ENCODE measurements around the gene FUT9. TPM values are rescaled to one million over a fixed set of nuclear protein-coding genes. Genes with fewer than 3 reads are reported as not detected.

FUT9 gene
- polyA plus RNA-seq (ENCODE audit: insufficient read length in 4 of 4), result 1 to 10 TPM; 3.2 to 6.7 (median 4.7) TPM

DNA sequence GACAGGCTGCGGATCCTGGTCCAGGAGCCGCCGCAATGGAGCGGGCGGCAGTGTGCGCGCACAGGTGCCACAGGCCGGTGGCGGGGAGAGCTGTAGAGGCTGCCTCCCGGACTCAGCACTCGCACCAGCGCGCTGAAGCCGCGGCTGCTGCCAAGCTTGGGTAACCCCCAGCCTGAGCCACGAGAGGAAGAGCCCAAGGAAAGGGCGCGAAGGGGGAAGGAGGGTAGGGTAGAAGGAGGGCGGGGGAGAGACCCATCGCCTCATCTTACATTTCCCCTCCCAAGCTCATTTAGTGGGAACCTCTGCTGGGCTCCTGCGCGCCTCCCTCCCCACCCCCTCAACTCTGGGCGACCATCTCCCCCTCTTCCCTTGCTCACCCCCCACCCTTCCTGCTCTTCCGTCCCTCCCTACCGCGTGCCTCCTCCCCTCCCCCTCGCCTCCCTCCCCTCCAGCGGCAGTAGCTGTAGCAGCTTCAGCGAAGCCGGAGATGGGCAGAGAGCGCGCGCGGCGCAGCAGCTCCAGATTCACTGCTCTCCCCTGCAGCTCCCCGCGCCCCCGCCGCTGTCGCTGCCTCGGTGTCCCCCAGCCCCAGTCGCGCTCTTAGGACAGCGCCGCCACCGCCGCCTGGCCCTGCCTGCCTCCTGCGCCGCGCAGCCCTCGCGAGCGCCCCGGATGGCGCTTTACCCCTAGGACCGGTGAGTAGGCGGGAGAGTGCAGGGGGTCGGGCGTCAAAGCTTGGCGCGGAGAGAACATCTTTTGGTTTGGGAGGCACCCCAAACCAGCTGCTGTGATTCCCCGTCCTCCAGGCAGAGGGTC is at the start of gene FUT9:
FUT9 (plus strand) TSS at position 457 of the 816 bp plus-strand sequence. CDS start 187,182 bp downstream, outside the sequence.
- DNase-seq (ENCODE audit: low read depth in 4 of 4, low spot score in 3 of 4), result peak; percentile 32 to 45 (median 38)

DNA sequence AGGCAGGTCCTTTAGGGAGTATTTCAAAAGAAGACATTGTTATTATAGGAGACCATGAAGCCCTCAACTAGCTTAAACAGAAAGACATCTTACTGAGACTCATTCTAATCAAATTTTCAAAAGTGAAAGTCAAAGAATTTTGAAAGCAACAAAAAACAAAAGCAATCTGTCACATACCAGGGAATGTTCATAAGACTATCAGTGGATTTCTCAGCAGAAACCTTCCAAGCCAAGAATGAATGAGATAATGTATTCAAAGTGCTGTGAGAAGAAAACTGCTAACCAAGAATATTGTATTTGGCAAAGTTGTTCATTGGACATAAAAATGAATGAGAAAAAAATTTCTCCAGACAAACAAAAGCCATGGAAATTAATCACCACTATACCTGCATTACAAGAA is 48.2 kb upstream of the FUT9 start:
- no peak for DNase-seq (ENCODE audit: low read depth in 4 of 4, low spot score in 3 of 4)

DNA sequence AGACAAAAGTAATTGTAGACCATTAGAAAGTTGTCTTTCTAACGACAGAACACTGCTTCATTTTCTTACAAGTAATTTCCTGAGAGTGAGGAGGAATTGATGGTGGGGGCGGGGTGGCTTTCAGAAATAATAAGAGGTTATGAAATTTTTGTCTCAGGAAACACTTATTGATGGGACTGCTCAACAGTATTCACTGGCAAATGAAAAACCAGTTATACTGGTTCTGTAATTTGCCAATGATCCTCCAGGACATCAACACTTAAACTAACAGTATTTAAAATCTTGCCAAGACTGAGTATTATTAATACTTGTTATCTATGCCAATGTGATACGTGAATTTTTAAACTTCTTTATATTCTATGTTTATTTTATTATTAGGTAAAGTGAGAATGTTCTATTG is 41.8 kb upstream of the FUT9 start:
- DNase-seq (ENCODE audit: low read depth in 4 of 4, low spot score in 3 of 4), result no peak

DNA sequence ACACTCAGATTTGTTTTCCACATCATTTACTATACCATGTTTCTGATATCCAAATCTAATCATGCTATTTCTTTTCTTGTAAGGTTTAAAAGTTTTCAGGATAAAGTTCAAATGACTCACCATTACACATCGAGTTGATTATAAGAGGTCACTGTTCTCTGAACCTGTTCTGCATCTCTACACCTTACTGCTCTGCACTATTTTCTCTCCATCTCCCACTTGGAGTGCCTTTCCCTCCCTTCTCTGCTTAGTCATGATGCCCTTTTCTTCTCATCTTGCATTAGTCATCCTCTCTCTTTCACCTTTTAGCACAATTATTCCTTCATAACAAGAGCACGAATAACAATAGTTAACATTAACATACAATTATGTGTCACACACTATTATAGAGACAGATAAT is 37.5 kb upstream of the FUT9 start:
- DNase-seq (ENCODE audit: low read depth in 4 of 4, low spot score in 3 of 4), result no peak

DNA sequence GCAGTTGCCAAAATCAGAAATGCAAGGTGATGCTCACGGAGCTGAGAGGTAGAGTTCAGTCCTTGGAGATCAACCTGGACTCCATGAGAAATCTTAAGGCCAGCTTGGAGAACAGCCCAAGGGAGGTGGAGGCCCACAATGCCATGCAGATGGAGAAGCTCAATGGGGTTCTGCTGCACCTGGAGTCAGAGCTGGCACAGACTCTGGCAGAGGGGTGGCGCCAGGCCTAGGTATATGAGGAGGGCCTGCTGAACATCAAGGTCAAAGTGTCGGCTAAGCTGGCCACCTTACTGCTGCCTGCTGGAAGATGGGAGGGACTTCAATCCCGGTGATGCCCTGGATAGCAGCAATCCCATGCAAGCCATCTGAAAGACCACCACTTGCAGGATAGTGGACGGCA is 23.9 kb upstream of the FUT9 start:
- DNase-seq (ENCODE audit: low read depth in 4 of 4, low spot score in 3 of 4), result no peak

DNA sequence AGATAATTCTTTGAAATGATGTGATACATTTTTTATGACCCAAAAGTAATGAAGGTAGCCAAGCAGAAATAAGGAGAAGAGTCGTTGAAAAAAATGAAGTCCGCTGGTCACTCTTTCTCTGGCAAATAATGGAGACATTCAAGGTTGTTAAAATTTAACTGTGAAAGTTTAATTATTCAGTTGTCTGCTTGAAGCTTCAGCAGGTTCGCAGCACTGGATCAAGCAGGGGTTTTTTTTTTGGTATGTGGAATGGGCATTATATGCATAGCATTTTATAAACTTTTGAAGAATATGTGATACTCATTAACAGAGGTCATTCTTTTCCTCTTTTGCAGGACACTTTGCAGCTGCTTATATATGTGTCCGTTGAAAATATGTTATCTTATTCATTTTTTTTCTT is 21.6 kb upstream of the FUT9 start:
- DNase-seq (ENCODE audit: low read depth in 4 of 4, low spot score in 3 of 4), result no peak

DNA sequence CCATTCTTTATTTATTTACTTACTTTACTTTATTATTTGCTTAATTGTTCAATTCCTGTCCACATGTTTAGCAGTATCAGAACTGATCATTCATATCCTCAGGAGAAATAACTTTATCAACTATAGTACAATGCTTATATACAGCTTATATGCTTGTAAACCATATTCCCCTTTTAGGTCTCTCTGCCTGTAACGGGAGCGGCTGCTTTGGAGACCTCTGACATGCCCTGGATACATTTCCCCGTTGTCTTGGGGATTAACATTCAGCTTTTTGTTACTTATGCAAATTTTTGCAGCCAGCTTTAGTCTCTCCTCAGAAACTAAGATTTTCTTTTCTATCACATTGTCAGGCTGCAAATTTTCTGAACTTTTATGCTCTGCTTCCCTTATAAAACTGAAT is 17.6 kb upstream of the FUT9 start:
- DNase-seq (ENCODE audit: low read depth in 4 of 4, low spot score in 3 of 4), result no peak

DNA sequence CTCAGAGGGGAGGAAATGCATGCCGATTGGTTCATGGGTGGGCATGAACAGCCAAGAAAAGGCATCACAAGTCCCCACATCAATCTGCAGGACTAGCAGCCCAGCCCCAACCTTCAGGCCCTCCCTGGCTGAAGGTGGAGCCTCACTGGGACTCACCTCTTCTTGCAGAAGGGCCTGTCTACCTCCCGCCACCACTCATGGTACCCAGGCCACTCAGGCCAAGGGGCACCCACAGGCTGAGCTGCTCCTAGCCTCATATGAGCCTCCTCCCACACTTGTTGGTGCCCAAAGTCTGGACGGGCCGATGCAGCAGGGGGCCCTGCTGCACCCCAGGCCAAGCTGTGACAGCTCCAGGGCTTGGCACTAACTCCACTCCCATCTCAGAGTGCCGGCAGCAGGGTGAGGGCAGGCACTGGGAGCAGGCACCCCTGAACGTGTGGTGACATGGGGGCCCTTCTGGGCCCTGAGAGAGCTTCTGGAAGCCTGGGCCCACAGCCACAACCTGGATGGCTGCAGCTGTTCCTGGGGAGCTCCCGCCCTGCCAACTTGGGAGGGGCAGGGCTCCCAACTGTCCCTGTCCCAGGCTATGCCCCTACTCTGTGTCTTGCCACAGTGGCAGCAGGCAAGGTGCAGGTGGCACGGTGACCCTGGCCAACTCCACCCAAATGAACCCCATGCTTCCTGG is 13.7 kb upstream of the FUT9 start:
- DNase-seq (ENCODE audit: low read depth in 4 of 4, low spot score in 3 of 4), result no peak

DNA sequence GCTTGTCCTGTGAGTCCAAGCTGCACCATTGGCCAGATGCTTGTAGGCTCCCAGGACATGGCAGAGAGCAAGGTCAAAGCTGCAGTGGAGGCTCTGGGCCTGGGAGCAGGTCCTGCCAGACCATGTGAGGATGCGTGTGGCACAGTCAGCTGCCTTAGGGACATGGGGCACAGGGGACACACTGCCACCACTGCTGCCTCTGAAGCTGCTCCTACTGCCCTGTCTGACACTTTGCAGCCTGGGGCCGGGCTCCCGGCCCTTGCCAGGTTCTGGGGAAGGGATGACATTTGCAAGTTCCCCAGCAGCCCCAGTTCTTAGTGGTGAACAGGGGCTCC is 13.2 kb upstream of the FUT9 start:
- no peak for DNase-seq (ENCODE audit: low read depth in 4 of 4, low spot score in 3 of 4)

DNA sequence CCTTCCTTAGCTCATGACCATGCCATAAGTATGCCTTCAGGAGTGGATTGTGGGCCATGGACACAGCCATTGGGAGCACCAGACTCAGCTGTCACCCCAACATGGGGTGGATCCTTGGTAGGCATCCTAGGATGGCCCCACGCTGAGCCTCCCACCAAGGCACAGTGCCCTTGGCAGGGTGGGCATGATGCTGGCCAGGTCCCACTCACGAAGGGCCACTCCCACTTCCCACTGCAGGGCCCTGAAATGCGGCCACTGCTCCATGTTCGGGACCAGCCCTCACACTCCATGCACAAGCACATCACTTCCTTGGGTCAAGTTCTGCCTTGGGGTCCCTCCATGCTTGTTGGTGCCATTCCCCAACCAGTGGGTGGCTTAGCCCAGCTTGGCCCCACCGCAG is 12.9 kb upstream of the FUT9 start:
- DNase-seq (ENCODE audit: low read depth in 4 of 4, low spot score in 3 of 4), result no peak

DNA sequence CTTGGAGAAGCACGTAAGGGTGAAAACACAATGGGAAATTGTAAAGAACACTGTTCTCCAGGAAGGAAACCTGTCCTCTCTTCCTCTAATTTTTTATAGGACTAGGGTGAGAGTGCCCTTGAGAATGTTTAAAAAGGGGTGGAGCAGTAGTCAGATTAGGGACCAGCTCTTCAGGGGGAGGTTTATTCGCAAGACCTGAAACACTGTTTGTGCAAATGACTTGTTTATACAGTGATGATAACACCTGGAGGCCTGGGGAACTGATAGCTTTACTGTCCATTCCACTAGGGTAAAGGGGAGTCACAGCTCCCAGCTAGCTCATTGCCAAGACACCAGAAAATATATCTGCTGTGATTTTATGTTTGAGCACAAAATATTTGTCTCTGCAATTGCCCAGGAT is 8.1 kb upstream of the FUT9 start:
- DNase-seq (ENCODE audit: low read depth in 4 of 4, low spot score in 3 of 4), result no peak

DNA sequence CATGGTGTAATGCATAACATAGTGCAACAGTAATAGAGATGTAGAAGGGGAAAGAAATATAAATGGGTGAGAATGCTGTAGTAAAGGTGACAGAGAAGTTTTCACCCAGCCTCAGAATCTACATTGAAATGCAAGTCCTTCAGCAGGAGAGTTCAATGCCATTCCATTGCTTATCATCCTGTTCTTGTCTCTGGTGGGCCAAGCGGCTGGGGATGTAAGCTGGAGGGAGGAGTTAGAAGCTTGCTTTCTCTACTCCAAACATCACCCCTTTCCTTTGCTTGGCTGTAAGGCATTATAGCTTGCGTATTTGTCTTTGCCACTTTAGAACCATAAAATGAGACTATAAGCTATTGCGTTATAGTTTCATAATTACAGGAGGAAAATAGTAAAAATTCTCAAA is 2.2 kb upstream of the FUT9 start:
- DNase-seq (ENCODE audit: low read depth in 4 of 4, low spot score in 3 of 4), result no peak

DNA sequence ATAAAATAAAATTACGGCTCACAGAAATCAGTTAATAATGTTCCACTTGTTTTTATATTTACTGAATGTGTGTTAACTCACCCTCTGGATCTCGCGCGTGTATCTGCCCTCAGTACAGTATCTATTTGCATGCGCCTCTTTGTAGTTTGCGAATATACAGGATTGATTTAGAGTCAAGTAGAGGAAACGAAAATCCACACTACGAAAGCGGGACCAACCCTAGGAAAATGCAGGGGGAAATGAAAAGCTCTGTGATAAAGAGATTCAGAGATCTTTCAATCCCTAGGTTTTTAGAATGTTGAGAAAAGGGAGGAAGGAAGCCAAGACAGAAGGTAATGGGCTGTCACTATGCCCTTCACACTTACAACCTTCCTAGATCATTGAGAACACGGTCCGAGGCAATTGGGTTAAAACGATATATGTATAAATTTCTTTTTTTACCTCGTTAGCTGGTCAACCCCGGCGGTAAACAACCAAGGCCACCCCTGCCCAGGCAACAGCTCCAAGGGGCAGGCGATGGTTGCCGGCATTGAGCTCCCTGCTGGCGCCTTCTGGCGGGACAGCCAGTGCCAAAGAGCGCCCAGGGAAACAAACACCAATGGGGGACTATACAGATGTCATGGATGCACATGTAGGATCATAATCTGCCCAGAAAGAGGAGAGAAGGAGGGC is 792 bp upstream of the FUT9 start:
- DNase-seq (ENCODE audit: low read depth in 4 of 4, low spot score in 3 of 4), result peak in 1 of 4 donors; percentile 6

DNA sequence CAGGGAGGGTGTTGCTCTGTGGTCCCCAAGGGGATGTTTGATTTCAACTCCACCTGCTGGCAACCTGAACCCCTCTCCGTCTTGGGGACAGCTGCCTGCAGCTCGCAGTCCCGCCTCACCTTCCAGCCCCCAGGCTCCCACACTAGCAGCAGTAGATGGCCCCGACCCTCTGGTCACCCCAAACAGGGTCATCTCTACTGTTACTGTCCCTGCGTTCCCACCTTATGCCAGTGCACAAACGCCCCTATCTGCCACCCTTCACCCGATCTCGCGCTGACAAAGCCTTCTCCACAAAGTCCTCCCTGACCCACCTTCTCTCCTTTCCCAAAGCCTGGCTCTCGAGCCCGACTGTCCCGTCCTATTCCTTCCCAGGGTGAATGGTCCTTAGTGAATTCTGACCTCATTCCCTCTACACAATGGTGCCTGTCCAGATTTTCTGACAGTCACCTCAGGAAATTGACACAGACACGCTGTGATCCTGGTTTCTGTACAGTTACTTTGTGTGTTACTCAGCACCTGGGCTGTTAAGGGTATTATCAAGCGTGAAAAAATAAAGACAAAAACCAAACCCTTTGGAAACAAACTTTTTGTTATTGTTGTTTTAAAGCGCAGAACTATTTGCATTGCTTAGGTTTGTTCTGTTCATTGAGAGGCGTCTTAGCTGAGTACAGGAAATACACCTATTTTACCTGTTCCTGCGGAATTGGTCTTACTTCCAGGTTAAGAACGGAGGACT is 728 bp downstream of the FUT9 start:
- no peak for DNase-seq (ENCODE audit: low read depth in 4 of 4, low spot score in 3 of 4)

DNA sequence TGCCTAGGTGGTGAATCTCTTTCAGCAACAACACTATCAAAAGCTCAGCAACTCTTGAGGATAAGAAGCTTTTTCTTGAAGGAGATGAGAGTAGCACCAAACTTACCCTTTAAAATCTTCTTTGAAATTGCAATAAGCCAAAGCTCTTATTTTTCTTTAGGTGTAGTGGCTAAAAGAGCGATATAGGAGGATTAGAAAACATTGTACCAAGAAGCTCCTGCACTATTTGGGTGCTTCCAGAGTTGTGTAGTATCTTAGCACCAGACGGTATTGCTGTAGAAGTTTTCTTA is 1.2 kb downstream of the FUT9 start:
- no peak for DNase-seq (ENCODE audit: low read depth in 4 of 4, low spot score in 3 of 4)

DNA sequence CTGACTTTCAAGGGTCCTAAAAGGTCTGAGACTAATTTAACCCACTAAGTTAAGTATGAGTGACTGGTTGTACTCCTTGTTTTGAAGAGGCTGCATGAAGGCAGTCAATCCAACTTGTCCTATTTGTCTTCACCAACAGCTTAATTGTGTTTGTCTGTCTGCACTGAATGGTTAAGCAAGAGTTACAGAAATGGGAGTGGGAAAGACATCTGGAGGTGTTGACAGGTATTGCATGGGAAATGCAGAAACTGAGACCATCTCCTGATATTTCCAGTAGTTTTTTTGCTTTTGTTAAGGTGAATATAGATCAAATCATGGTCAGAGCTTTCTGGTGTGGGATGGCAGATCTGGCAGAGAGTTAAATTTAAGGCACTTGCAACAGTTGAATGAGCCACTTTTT is 6.5 kb downstream of the FUT9 start:
- DNase-seq (ENCODE audit: low read depth in 4 of 4, low spot score in 3 of 4), result no peak

DNA sequence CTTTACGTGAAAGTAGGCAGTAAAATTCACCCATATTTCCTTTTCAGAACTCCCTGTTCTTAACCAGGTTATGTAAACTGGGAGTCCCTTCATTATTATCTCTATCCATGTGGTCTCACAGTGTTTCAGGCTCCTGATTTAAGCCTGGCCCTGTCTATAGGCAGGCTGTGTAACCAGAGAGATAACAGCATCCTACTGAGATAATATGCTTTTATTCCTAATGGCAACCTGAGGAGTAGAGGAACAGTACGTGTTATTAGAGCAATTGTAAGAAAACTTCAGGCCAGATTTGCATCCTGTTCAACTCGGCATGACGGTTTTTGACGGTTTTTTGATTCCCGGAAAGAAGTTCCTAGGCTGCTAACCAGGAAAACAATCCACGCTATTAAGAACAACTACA is 16.9 kb downstream of the FUT9 start:
- no peak for DNase-seq (ENCODE audit: low read depth in 4 of 4, low spot score in 3 of 4)

DNA sequence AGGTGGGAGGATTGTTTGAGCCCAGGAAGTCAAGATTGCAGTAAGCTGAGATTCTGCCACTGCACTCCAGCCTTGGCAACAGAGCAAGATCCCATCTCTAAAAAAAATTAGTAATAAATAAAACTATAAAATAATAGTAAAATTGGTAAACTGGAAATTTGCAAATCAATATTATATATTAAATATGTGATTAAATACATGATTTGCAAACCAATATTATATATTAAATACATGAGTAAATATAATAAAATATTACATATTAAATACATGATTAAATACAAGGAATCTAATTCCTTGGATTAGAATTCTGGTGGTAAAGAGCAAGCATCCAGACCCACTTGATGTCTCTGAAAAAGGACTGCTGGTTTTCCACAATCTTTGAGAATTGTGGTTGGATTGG is 35.8 kb downstream of the FUT9 start:
- no peak for DNase-seq (ENCODE audit: low read depth in 4 of 4, low spot score in 3 of 4)

DNA sequence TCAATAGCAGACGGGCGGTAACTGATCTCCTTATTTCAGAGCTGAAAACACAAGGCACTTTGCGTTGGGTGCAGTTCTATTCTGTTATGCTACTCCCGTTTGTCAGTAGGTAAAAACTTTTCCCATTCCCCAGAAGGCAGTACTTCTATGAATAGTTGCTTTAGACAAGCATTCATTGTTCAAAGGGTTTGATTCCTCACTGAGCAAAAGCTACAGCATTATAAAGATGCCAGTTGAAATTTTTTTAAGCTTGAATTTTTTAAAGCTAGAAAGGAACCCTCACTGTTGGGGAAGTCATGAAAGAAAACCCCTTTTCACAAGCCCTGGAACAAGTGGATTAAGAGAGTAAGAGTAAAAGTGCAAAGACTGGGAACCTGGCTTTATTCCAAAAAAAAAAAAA is 42.3 kb downstream of the FUT9 start:
- no peak for DNase-seq (ENCODE audit: low read depth in 4 of 4, low spot score in 3 of 4)

DNA sequence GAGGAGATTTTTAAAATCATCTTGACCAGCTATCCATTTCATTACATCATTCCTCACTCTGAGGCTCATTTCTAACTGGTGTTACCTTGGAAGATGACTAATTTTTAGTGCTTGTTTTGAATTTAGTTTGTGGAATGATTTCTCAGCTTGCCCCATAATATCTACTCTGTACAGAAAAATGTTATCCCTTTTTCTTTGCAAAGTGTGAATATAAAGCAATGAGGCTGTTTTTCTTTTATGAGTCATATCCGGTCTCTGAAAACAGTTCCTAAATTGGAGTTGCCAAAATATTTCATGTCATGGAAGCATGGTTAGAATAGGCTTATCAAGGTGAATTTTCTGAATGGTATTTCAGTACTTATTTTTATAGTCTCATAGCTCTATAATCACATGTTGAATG is 43.8 kb downstream of the FUT9 start:
- no peak for DNase-seq (ENCODE audit: low read depth in 4 of 4, low spot score in 3 of 4)

DNA sequence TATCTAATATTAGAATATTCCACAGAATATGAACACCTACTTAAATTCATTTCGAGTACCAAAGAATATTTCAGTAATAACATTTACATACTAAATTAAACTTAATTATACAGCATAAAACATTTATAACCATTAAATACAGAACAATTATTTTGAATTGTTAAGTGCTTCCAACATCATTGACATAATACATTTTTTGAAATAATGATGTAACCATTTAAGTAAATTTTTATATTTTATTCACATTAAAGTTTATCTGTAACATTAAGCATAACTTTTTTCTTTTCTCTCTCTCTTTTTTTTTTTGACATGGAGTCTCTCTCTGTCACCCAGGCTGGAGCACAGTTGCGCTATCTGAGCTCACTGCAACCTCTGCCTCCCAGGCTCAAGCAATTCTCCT is 44.5 kb downstream of the FUT9 start:
- no peak for DNase-seq (ENCODE audit: low read depth in 4 of 4, low spot score in 3 of 4)
